A549 (cell line): Measurements from ENCODE around the gene STARD13. TPM values are rescaled to one million over a fixed set of nuclear protein-coding genes. Genes with fewer than 3 reads are reported as not detected.

ENCODE experiments used
- ATAC-seq, 2 experiments: fragments of 200-7000 bp in 1 of 2; fragments of >200 bp in 1 of 2; cut with Nextera tagmentation in 1 of 2; cut with Tn5 transposase in 1 of 2; 3 replicates each; pipeline versions ENCODE4 v1.8.0 to v1.9.1; 2018 to 2020; ENCODE audit warnings: mild to moderate bottlenecking in 1 of 2, moderate library complexity in 1 of 2
- CTCF ChIA-PET: fragments of 300-600 bp; sonication (Branson Sonifier 250); formaldehyde crosslinking; extraction: SDS; loops from one replicate; lab custom pipeline; 2021; ENCODE audit warnings: antibody characterized with exemption, inconsistent platforms; lab: Yijun Ruan, JAX
- POLR2A ChIA-PET: fragments of 350-600 bp; formaldehyde crosslinking; extraction: SDS; loops from one replicate; lab custom pipeline; 2021; ENCODE audit warnings: antibody characterized with exemption, inconsistent platforms; lab: Yijun Ruan, JAX
- DNase-seq, 2 experiments: peaks; one replicate each; pipeline versions ENCODE4 v3.0.0 to v3.0.0-alpha.2; 2011 to 2016; ENCODE audit warnings: low read depth in 1 of 2, low spot score in 1 of 2
- FAIRE-seq: peaks from 2 replicates; lab custom pipeline; 2011; peaks lifted over from hg19 to GRCh38; lab: Jason Lieb, UNC
- H3K27ac ChIP-seq, 2 experiments: fragments of >200 bp; sonication (Bioruptor Twin); formaldehyde crosslinking; 3 replicates each; pipeline ENCODE4 v1.5.1; 2016 to 2017
- H3K4me1 ChIP-seq: fragments of >200 bp; sonication (Bioruptor Twin); formaldehyde crosslinking; 3 replicates; pipeline ENCODE4 v1.6.1; 2016
- H3K4me2 ChIP-seq: fragments of >200 bp; sonication (Bioruptor Twin); formaldehyde crosslinking; 3 replicates; pipeline ENCODE4 v1.6.1; 2016
- H3K4me3 ChIP-seq: fragments of >200 bp; sonication (Bioruptor Twin); formaldehyde crosslinking; 3 replicates; pipeline ENCODE4 v1.5.1; 2016
- H3K9me3 ChIP-seq: fragments of >200 bp; sonication (Bioruptor Twin); formaldehyde crosslinking; 3 replicates; pipeline ENCODE4 v1.6.1; 2016
- BHLHE40 ChIP-seq: IDR thresholded peaks from 2 replicates; pipeline ENCODE4 v1.6.1; 2012; ENCODE audit warnings: low read depth, low read length, inconsistent platforms
- CHD4 ChIP-seq: fragments of 200-600 bp; sonication (generic); IDR thresholded peaks from 2 replicates; pipeline ENCODE4 v1.6.1; 2016; ENCODE audit warnings: antibody characterized with exemption, mild to moderate bottlenecking, borderline replicate concordance
- EHMT2 ChIP-seq: fragments of 200-600 bp; sonication (generic); IDR thresholded peaks from 2 replicates; pipeline ENCODE4 v1.6.1; 2016; ENCODE audit warnings: antibody characterized with exemption, low read depth, mild to moderate bottlenecking, moderate library complexity
- EP300 ChIP-seq, 2 experiments: fragments of >200 bp; sonication (Bioruptor Twin); formaldehyde crosslinking; IDR thresholded peaks; 2 replicates in 1 of 2; 3 replicates in 1 of 2; pipeline ENCODE4 v1.6.1; 2016 to 2017
- ESRRA ChIP-seq: fragments of 150-350 bp; IDR thresholded peaks from 2 replicates; pipeline ENCODE4 v1.6.1; 2014; ENCODE audit warnings: mild to moderate bottlenecking, low read length, borderline replicate concordance
- FOSB ChIP-seq: fragments of 250-450 bp; sonication (Bioruptor Pico); IDR thresholded peaks from 2 replicates; pipeline ENCODE4 v1.5.0; 2020; ENCODE audit warnings: mild to moderate bottlenecking, moderate library complexity
- FOXS1 ChIP-seq: fragments of 250-450 bp; sonication (Bioruptor Pico); IDR thresholded peaks from 2 replicates; pipeline ENCODE4 v1.5.0; 2020; ENCODE audit warnings: mild to moderate bottlenecking, moderate library complexity
- HOXB5 ChIP-seq: fragments of 250-450 bp; sonication (Bioruptor Pico); IDR thresholded peaks from 2 replicates; pipeline ENCODE4 v1.5.0; 2020; ENCODE audit warnings: mild to moderate bottlenecking, moderate library complexity
- KDM1A ChIP-seq: fragments of 200-600 bp; sonication (generic); IDR thresholded peaks from 2 replicates; pipeline ENCODE4 v1.6.1; 2016; ENCODE audit warnings: low read depth, mild to moderate bottlenecking
- MAFK ChIP-seq: fragments of 450-650 bp; IDR thresholded peaks from 2 replicates; pipeline ENCODE4 v1.6.1; 2014; ENCODE audit not compliant: partially characterized antibody
- MAZ ChIP-seq: fragments of 150-350 bp; IDR thresholded peaks from 2 replicates; pipeline ENCODE4 v1.6.1; 2014; ENCODE audit warnings: antibody characterized with exemption, low read depth, low read length, borderline replicate concordance
- NFE2L2 ChIP-seq: fragments of 150-350 bp; conservative IDR thresholded peaks from 2 replicates; pipeline ENCODE4 v1.6.1; 2014; ENCODE audit warnings: low read length
- NR3C1 ChIP-seq: fragments of >200 bp; sonication (Bioruptor Twin); formaldehyde crosslinking; IDR thresholded peaks from 3 replicates; pipeline ENCODE4 v1.6.1; 2017
- RCOR1 ChIP-seq: fragments of 150-350 bp; IDR thresholded peaks from 2 replicates; pipeline ENCODE4 v1.6.1; 2014; ENCODE audit warnings: antibody characterized with exemption, low read length, low read depth
- SMC3 ChIP-seq: fragments of >200 bp; sonication (Bioruptor Twin); formaldehyde crosslinking; IDR thresholded peaks from 3 replicates; pipeline ENCODE4 v1.6.1; 2018; ENCODE audit warnings: inconsistent platforms
- SREBF2 ChIP-seq: fragments of 450-650 bp; IDR thresholded peaks from 2 replicates; pipeline ENCODE4 v1.6.1; 2014; ENCODE audit warnings: mild to moderate bottlenecking, moderate library complexity
- TFCP2L1 ChIP-seq: fragments of 250-450 bp; sonication (Bioruptor Pico); IDR thresholded peaks from 2 replicates; pipeline ENCODE4 v1.5.0; 2021; ENCODE audit warnings: mild to moderate bottlenecking
- WGBS: methylation state at CpG from one replicate; pipeline ENCODE4 v1.1.6; 2017; ENCODE audit errors: missing lambda C conversion rate; 5-methylcytosine and 5-hydroxymethylcytosine counted together
- polyA plus RNA-seq, 4 experiments: library from polyadenylated mRNA; depleted of rRNA in 3 of 4; stranded (reverse); fragments of >200 nt; fragmentation: RNase III in 1 of 4; extraction: RNeasy Plus Mini Kit Qiagen cat#74134 plus additional on column Dnase treatment in 1 of 4; gene quantifications; 2 replicates in 3 of 4; 3 replicates in 1 of 4; pipeline ENCODE4 v1.2.3, GENCODE V29; 2011 to 2017
- TF ChIP-seq, protein P1 (sequence below): IDR thresholded peaks from 2 replicates; pipeline ENCODE4 v1.6.1; 2012
- TF ChIP-seq, protein P2 (sequence below): fragments of 200-600 bp; sonication (generic); IDR thresholded peaks from 2 replicates; pipeline ENCODE4 v1.6.1; 2016; ENCODE audit warnings: antibody characterized with exemption, mild to moderate bottlenecking, moderate library complexity
- TF ChIP-seq, protein P3 (sequence below): fragments of 250-450 bp; sonication (Bioruptor Pico); IDR thresholded peaks from 2 replicates; pipeline ENCODE4 v1.5.0; 2020; ENCODE audit warnings: low read depth, mild to moderate bottlenecking, moderate library complexity
- TF ChIP-seq, protein P4 (sequence below): fragments of 250-450 bp; sonication (Bioruptor Pico); IDR thresholded peaks from 2 replicates; pipeline ENCODE4 v1.5.0; 2021; ENCODE audit warnings: mild to moderate bottlenecking, moderate library complexity, borderline replicate concordance

Gene STARD13
- polyA plus RNA-seq, 2 of the 4 experiments (the other 2 are of a cell fraction): 2.4 to 2.8 TPM

GRCh38 chr13:33308863-33309262 is 23.3 kb upstream of the STARD13 start:
- H3K4me2 ChIP-seq: no peak overlapping the region
- FAIRE-seq: no peak
- no peaks in the 10 kb centered on the region for H3K9me3 ChIP-seq
- CTCF ChIA-PET: interaction anchor here (1.2 to 1.6 kb wide), 3 partner anchors 26 to 80 kb away, joined by 3 to 5 read pairs (median 3); no protein-coding TSS in a partner anchor
- TF ChIP-seq FOSB (CRISPR knock-in tag): no peak
- TF ChIP-seq, protein P1, sequence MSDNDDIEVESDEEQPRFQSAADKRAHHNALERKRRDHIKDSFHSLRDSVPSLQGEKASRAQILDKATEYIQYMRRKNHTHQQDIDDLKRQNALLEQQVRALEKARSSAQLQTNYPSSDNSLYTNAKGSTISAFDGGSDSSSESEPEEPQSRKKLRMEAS: no peak
- no peak for TF ChIP-seq TFCP2L1 (CRISPR knock-in tag)
- TF ChIP-seq NFE2L2: no peak
- POLR2A ChIA-PET: no interaction called here
- no peak overlapping the region for H3K4me3 ChIP-seq
- no peaks in the 10 kb centered on the region for H3K4me1 ChIP-seq
- ATAC-seq: no peak
- WGBS: 56% methylated on average over 1 of the region's 1 CpG
- no peak for DNase-seq
- H3K27ac ChIP-seq: no peak overlapping the region

DNA sequence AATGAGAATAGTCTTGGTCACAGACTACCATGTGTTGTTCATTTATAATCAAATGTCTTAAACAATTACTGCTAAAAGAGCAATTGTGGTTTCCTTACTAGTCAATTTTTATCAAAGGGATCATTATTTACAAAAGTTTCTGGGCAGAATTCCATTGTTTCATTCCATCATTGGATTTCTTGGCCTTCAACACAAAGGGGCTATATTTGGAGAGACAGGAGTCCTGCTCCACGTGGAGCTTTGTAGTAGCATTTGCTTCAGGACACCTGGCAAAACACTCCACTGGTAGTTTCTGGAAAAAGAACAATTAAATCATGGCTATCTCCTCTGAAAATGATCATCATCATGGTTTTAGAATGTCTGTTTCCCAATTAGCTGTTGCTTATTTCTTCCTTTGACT is 22.3 kb upstream of the STARD13 start:
- 6% methylated on average over 1 of the region's 1 CpG for WGBS
- no peaks in the 10 kb centered on the region for H3K9me3 ChIP-seq
- ATAC-seq (no peak), DNase-seq (no peak), FAIRE-seq (no peak)
- POLR2A ChIA-PET: no interaction called here
- H3K4me1 ChIP-seq: no peaks in the 10 kb centered on the region
- H3K4me3 ChIP-seq: no peak overlapping the region
- TF ChIP-seq, protein P1: no peak
- TF ChIP-seq, protein P2, sequence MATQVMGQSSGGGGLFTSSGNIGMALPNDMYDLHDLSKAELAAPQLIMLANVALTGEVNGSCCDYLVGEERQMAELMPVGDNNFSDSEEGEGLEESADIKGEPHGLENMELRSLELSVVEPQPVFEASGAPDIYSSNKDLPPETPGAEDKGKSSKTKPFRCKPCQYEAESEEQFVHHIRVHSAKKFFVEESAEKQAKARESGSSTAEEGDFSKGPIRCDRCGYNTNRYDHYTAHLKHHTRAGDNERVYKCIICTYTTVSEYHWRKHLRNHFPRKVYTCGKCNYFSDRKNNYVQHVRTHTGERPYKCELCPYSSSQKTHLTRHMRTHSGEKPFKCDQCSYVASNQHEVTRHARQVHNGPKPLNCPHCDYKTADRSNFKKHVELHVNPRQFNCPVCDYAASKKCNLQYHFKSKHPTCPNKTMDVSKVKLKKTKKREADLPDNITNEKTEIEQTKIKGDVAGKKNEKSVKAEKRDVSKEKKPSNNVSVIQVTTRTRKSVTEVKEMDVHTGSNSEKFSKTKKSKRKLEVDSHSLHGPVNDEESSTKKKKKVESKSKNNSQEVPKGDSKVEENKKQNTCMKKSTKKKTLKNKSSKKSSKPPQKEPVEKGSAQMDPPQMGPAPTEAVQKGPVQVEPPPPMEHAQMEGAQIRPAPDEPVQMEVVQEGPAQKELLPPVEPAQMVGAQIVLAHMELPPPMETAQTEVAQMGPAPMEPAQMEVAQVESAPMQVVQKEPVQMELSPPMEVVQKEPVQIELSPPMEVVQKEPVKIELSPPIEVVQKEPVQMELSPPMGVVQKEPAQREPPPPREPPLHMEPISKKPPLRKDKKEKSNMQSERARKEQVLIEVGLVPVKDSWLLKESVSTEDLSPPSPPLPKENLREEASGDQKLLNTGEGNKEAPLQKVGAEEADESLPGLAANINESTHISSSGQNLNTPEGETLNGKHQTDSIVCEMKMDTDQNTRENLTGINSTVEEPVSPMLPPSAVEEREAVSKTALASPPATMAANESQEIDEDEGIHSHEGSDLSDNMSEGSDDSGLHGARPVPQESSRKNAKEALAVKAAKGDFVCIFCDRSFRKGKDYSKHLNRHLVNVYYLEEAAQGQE: no peak
- TF ChIP-seq ESRRA: no peak
- TF ChIP-seq FOXS1: no peak
- TF ChIP-seq SMC3: no peak
- no peak for TF ChIP-seq SREBF2
- no peak for TF ChIP-seq HOXB5 (CRISPR knock-in tag)
- TF ChIP-seq MAFK: no peak
- no peak for TF ChIP-seq RCOR1
- TF ChIP-seq, protein P3, sequence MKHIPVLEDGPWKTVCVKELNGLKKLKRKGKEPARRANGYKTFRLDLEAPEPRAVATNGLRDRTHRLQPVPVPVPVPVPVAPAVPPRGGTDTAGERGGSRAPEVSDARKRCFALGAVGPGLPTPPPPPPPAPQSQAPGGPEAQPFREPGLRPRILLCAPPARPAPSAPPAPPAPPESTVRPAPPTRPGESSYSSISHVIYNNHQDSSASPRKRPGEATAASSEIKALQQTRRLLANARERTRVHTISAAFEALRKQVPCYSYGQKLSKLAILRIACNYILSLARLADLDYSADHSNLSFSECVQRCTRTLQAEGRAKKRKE: no peak
- no peak for TF ChIP-seq NR3C1
- CTCF ChIA-PET: interaction anchor here (1.5 kb wide), 1 partner anchor 25 kb away, joined by 3 read pairs; no protein-coding TSS in a partner anchor
- no peak overlapping the region for H3K4me2 ChIP-seq
- no peak overlapping the region for H3K27ac ChIP-seq

- peak in 1 of 2 experiments; percentile 25 for DNase-seq
- no peak for FAIRE-seq
- H3K9me3 ChIP-seq: no peaks in the 10 kb centered on the region
- ChIA-PET CTCF (interaction anchor here (1.2 kb wide), 1 partner anchor 208 kb away, joined by 3 read pairs; no protein-coding TSS in a partner anchor), POLR2A (no interaction called here)
- no peak overlapping the region for H3K4me2 ChIP-seq
- 31% methylated on average over 3 of the region's 3 CpGs for WGBS
- TF ChIP-seq TFCP2L1 (CRISPR knock-in tag) (no peak), MAZ (no peak), EHMT2 (no peak), KDM1A (no peak), CHD4 (no peak), EP300 (IDR thresholded peaks at IDR 0.05) (no peak), BHLHE40 (no peak)
- TF ChIP-seq, protein P4, sequence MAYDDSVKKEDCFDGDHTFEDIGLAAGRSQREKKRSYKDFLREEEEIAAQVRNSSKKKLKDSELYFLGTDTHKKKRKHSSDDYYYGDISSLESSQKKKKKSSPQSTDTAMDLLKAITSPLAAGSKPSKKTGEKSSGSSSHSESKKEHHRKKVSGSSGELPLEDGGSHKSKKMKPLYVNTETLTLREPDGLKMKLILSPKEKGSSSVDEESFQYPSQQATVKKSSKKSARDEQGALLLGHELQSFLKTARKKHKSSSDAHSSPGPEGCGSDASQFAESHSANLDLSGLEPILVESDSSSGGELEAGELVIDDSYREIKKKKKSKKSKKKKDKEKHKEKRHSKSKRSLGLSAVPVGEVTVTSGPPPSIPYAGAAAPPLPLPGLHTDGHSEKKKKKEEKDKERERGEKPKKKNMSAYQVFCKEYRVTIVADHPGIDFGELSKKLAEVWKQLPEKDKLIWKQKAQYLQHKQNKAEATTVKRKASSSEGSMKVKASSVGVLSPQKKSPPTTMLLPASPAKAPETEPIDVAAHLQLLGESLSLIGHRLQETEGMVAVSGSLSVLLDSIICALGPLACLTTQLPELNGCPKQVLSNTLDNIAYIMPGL (CRISPR knock-in tag): no peak
- H3K4me1 ChIP-seq: peaks cover 11% of the 10 kb centered on the region; the same call in 1 of the 3 replicates
- H3K27ac ChIP-seq: no peak overlapping the region
- no peak overlapping the region for H3K4me3 ChIP-seq
- ATAC-seq: no peak
These were observed 18.5 kb upstream of the STARD13 start for GRCh38 chr13:33303855-33304597.
